ENCODE results near the gene LAMB2. TPM values are rescaled to one million over a fixed set of nuclear protein-coding genes. Genes with fewer than 3 reads are reported as not detected.

LAMB2 gene
- total and polyA plus RNA-seq, 2 experiments from 2014 or later: 71.3 to 154 TPM

GRCh38 chr3:49098429-49098828 is 34.4 kb downstream of the LAMB2 start:
- H3K4me2 ChIP-seq: no peak overlapping the region
- H3K9me2 ChIP-seq (ENCODE audit: insufficient read depth): no peaks in the 10 kb centered on the region
- H3K36me3 ChIP-seq (ENCODE audit: insufficient read depth): peaks cover 31% of the 10 kb centered on the region
- Mint-ChIP-seq H3K4me1 (peaks cover 8% of the 10 kb centered on the region; the same call in 1 of the 3 replicates), H3K27me3 (ENCODE audit: insufficient read depth, low read depth, poor library complexity) (peaks cover 14% of the 10 kb centered on the region), H3K9me3 (no peaks in the 10 kb centered on the region), H3K4me3 (no peak overlapping the region), H3K27ac (no peak overlapping the region), H3K36me3 (ENCODE audit: low read depth) (peaks cover 65% of the 10 kb centered on the region)
- H2AFZ ChIP-seq: no peak overlapping the region
- no peak overlapping the region for H3K27ac ChIP-seq (ENCODE audit: low read depth)
- H3K27me3 ChIP-seq (ENCODE audit: insufficient read depth): no peaks in the 10 kb centered on the region
- H4K20me1 ChIP-seq (replicated peaks; ENCODE audit: insufficient read depth): 0 out of 2 replicates have a peak, but pooled peaks cover 2% of the 10 kb centered on the region
- no peak overlapping the region for H3K4me3 ChIP-seq
- TF ChIP-seq ZNF114 (CRISPR knock-in tag; IDR thresholded peaks at IDR 0.05): no peak
- no peak for TF ChIP-seq CTCF (conservative IDR thresholded peaks at IDR 0.05; ENCODE audit: low read depth in 2 of 2)
- H3K4me1 ChIP-seq (ENCODE audit: insufficient read depth): peaks cover 6% of the 10 kb centered on the region; the same call in 1 of the 2 replicates
- H3K79me2 ChIP-seq (replicated peaks; ENCODE audit: insufficient read depth): peaks cover 1% of the 10 kb centered on the region
- ATAC-seq (no peak), DNase-seq (ENCODE audit: low spot score) (no peak)
- H3F3A ChIP-seq (replicated peaks; ENCODE audit: low read depth): peaks cover 15% of the 10 kb centered on the region

- peak; percentile 81 for ATAC-seq
- Histone ChIP-seq H3F3A (replicated peaks; ENCODE audit: low read depth) (peaks cover 23% of the 10 kb centered on the region), H3K4me1 (ENCODE audit: insufficient read depth) (peaks cover 10% of the 10 kb centered on the region), H2AFZ (peak within 1 kb of the TSS; percentile 85; the same call in 1 of the 2 replicates), H4K20me1 (replicated peaks; ENCODE audit: insufficient read depth) (peaks cover 34% of the 10 kb centered on the region), H3K27me3 (ENCODE audit: insufficient read depth) (no peaks in the 10 kb centered on the region), H3K36me3 (ENCODE audit: insufficient read depth) (peaks cover 10% of the 10 kb centered on the region; the same call in 1 of the 2 replicates), H3K4me3 (peak within 1 kb of the TSS; percentile 80), H3K79me2 (replicated peaks; ENCODE audit: insufficient read depth) (peaks cover 41% of the 10 kb centered on the region), H3K9me2 (ENCODE audit: insufficient read depth) (no peaks in the 10 kb centered on the region), H3K27ac (ENCODE audit: low read depth) (peak within 1 kb of the TSS; percentile 99), H3K4me2 (peak within 1 kb of the TSS; percentile 83)
- peak; percentile 99 for DNase-seq (ENCODE audit: low spot score)
- Mint-ChIP-seq H3K4me3 (peak within 1 kb of the TSS; percentile 92), H3K36me3 (ENCODE audit: low read depth) (peaks cover 49% of the 10 kb centered on the region), H3K4me1 (peaks cover 11% of the 10 kb centered on the region; the same call in 2 of the 3 replicates), H3K27me3 (ENCODE audit: insufficient read depth, low read depth, poor library complexity) (peaks cover 17% of the 10 kb centered on the region), H3K27ac (peak within 1 kb of the TSS; percentile 99), H3K9me3 (no peaks in the 10 kb centered on the region)
- TF ChIP-seq EZH2 (IDR thresholded peaks at IDR 0.05; ENCODE audit: low read depth, unreplicated experiment) (no peak), EZH2phosphoT487 (IDR thresholded peaks at IDR 0.05; ENCODE audit: unreplicated experiment) (no peak), CTCF (conservative IDR thresholded peaks at IDR 0.05; ENCODE audit: low read depth in 2 of 2) (peak; percentile 54 to 57), ZNF462 (CRISPR knock-in tag; IDR thresholded peaks at IDR 0.05) (no peak), ZNF114 (CRISPR knock-in tag; IDR thresholded peaks at IDR 0.05) (no peak), POLR2AphosphoS5 (IDR thresholded peaks at IDR 0.05; ENCODE audit: low read depth) (peak; percentile 72), ZNF331 (CRISPR knock-in tag; IDR thresholded peaks at IDR 0.05; ENCODE audit: low read depth) (no peak), CREB1 (CRISPR knock-in tag; IDR thresholded peaks at IDR 0.05; ENCODE audit: low read depth) (0 out of 2 replicates have a peak, but pooled peaks have one; percentile 4), JUNB (IDR thresholded peaks at IDR 0.05; ENCODE audit: unreplicated experiment) (no peak)
Measured at GRCh38 chr3:49093853-49094767, 38.7 kb downstream of the LAMB2 start, which contains the start of gene QRICH1. Gene QRICH1, minus strand, starts transcription at chr3:49094071. Its CDS starts 17,054 bp downstream, at chr3:49077017.
